ENCODE measurements around the gene DIDO1. TPM values are rescaled to one million over a fixed set of nuclear protein-coding genes. Genes with fewer than 3 reads are reported as not detected.
A peak's percentile ranks its signal among the peaks of the same experiment; 100 is the strongest.

The DIDO1 gene
- total RNA-seq, 4 donors from 2014 or later, result 49.5 to 75.8 (median 66.5) TPM

DNA sequence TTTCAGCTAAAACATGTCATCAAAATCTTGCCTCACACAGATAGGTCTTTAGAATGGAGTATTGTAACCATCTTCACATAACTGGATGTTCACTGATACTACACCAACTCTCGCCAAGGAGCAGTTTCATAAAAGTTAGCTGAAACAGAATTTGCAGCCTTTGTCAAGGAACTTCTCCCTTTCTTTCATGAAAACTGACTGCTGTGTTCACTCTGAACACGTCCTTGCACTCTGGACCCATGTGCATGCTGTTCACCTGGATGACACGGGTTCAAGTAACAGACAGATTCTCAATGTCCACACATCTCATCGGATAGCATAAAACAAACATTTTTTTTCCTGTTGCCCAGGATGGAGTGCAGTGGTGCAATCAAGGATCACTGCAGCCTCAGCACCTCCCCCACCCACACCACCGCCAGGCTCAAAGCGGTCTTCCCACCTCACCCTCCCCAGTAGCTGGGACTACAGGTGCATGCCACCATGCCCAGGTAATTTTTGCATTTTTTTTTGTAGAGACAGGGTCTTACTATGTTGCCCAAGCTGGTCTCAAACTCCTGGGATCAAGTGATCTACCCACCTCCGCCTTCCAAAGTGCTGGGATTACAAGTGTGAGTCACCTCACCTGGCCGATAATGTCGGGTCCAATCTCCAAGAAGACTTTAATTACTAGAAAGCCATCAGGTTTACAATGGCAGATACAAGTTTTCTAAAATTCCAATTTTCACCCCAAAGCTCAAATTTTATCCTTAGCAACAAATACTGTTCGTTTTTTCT lies 9.4 kb downstream of the DIDO1 start:
- Histone ChIP-seq H3K36me3 (peaks cover 0 to 18% of the 10 kb centered on the region in 2 donors), H3K27ac (no peak overlapping the region), H3K27me3 (no peaks in the 10 kb centered on the region), H3K4me1 (peaks cover 10 to 98% (median 68%) of the 10 kb centered on the region in 3 donors), H3K9me3 (no peaks in the 10 kb centered on the region), H3K4me3 (no peak overlapping the region)
- WGBS, 2 donors (ENCODE audit: low coverage in 1 of 2), result 71 to 78% methylated on average over 7 to 10 of the region's 10 CpGs
- TF ChIP-seq POLR2AphosphoS5 (IDR thresholded peaks at IDR 0.05) (no peak), POLR2A (IDR thresholded peaks at IDR 0.05) (no peak), EP300 (IDR thresholded peaks at IDR 0.05) (no peak), CTCF (IDR thresholded peaks at IDR 0.05) (no peak)
- no peak for ATAC-seq

DNA sequence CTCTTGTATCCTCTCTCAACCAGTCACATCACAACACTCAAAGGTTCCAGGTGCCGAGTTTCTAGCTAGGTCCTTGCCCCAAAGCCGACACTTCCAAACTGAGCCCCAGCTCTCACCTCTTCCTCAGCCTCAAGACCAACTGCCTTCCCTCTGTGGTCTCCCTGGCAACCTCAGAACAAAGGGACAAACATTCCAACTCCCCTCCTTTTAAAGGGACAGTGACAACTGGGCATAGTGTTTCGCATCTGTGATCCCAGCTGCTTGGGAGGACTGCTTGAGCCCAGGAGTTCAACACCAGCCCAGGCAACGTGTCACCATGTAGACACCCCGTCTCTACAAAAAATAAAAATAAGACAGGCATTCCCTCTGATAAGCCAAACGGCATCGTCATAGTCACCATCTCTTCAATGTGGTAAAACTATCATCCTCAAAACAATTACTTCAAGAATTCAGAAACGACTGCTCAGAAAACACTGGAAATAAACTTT lies 11.3 kb downstream of the DIDO1 start:
- Histone ChIP-seq H3K27me3 (no peaks in the 10 kb centered on the region), H3K9me3 (no peaks in the 10 kb centered on the region), H3K36me3 (peaks cover 0 to 37% of the 10 kb centered on the region in 2 donors), H3K4me3 (peak overlapping the region in 1 of 2 donors; percentile 21), H3K27ac (peak overlapping the region in 3 of 4 donors; percentile 4 to 35 (median 33)), H3K4me1 (peaks cover 10 to 92% (median 54%) of the 10 kb centered on the region in 3 donors)
- ATAC-seq, result peak; percentile 41
- WGBS, 2 donors (ENCODE audit: low coverage in 1 of 2), result 25 to 28% methylated on average over 7 to 8 of the region's 8 CpGs
- no peak for TF ChIP-seq EP300 (IDR thresholded peaks at IDR 0.05)
- TF ChIP-seq POLR2AphosphoS5 (IDR thresholded peaks at IDR 0.05), result no peak
- TF ChIP-seq POLR2A (IDR thresholded peaks at IDR 0.05), result no peak
- no peak for TF ChIP-seq CTCF (IDR thresholded peaks at IDR 0.05)

GRCh38 chr20:62914436-62914835 lies 11.9 kb downstream of the DIDO1 start:
- no peak overlapping the region for H3K4me3 ChIP-seq
- TF ChIP-seq POLR2A (IDR thresholded peaks at IDR 0.05) (no peak), POLR2AphosphoS5 (IDR thresholded peaks at IDR 0.05) (no peak), CTCF (IDR thresholded peaks at IDR 0.05) (no peak), EP300 (IDR thresholded peaks at IDR 0.05) (no peak)
- peaks cover 10 to 87% (median 49%) of the 10 kb centered on the region in 3 donors for H3K4me1 ChIP-seq
- ATAC-seq, result no peak
- no peaks in the 10 kb centered on the region for H3K9me3 ChIP-seq
- no peaks in the 10 kb centered on the region for H3K27me3 ChIP-seq
- WGBS, 2 donors (ENCODE audit: low coverage in 1 of 2), result 67 to 85% methylated on average over 6 to 9 of the region's 9 CpGs
- H3K27ac ChIP-seq, result peak overlapping the region in 3 of 4 donors; percentile 12 to 35 (median 33)
- H3K36me3 ChIP-seq, result peaks cover 0 to 43% of the 10 kb centered on the region in 2 donors

GRCh38 chr20:62913043-62913630 lies 13.2 kb downstream of the DIDO1 start:
- no peak overlapping the region for H3K27ac ChIP-seq
- no peak overlapping the region for H3K4me3 ChIP-seq
- ATAC-seq, result no peak
- no peak for TF ChIP-seq CTCF (IDR thresholded peaks at IDR 0.05)
- H3K27me3 ChIP-seq, result no peaks in the 10 kb centered on the region
- peaks cover 0 to 56% of the 10 kb centered on the region in 2 donors for H3K36me3 ChIP-seq
- peaks cover 8 to 76% (median 36%) of the 10 kb centered on the region in 3 donors for H3K4me1 ChIP-seq
- H3K9me3 ChIP-seq, result no peaks in the 10 kb centered on the region
- WGBS, 2 donors (ENCODE audit: low coverage in 1 of 2), result 72 to 74% methylated on average over 6 to 7 of the region's 7 CpGs
